SK-N-SH (cell line): Measurements from ENCODE around the gene CDIPT. TPM values are rescaled to one million over a fixed set of nuclear protein-coding genes. Genes with fewer than 3 reads are reported as not detected.

ENCODE experiments used
- CTCF ChIA-PET: fragments of 300-600, 350-600 bp; formaldehyde crosslinking; extraction: SDS; loops from one replicate; lab custom pipeline; 2021; lab: Yijun Ruan, JAX
- POLR2A ChIA-PET: fragments of 350-600 bp; sonication (Branson Sonifier 250); formaldehyde crosslinking; extraction: SDS; loops from one replicate; lab custom pipeline; 2020; ENCODE audit warnings: antibody characterized with exemption, inconsistent platforms; lab: Yijun Ruan, JAX
- DNase-seq: peaks from one replicate; pipeline ENCODE4 v3.0.0; 2012
- H2AFZ ChIP-seq: fragments of 200-600 bp; sonication (generic); 2 replicates; pipeline ENCODE4 v1.8.1; 2016; ENCODE audit warnings: antibody characterized with exemption, mild to moderate bottlenecking, low read depth
- H3F3A ChIP-seq: fragments of 200-600 bp; sonication (generic); replicated peaks from 2 replicates; pipeline ENCODE3; 2016; ENCODE audit warnings: antibody characterized with exemption, mild to moderate bottlenecking; ENCODE audit not compliant: insufficient read depth
- H3K27ac ChIP-seq, 2 experiments: fragments of 200-500 bp in 1 of 2; fragments of 200-600 bp in 1 of 2; sonication (Bioruptor generic) in 1 of 2; sonication (generic), shearing (Covaris generic) in 1 of 2; 2 replicates each; pipeline versions ENCODE4 v1.5.1 to v1.6.1; 2014 to 2016; ENCODE audit warnings: low read depth in 2 of 2, inconsistent platforms in 1 of 2, low read length in 1 of 2, mild to moderate bottlenecking in 1 of 2, mixed read lengths in 1 of 2
- H3K27me3 ChIP-seq: fragments of 200-600 bp; sonication (generic), shearing (Covaris generic); 2 replicates; pipeline ENCODE4 v1.6.1; 2016; ENCODE audit warnings: mixed run types; ENCODE audit not compliant: insufficient read depth
- H3K36me3 ChIP-seq, 2 experiments: fragments of 200-500 bp in 1 of 2; fragments of 200-600 bp in 1 of 2; sonication (Bioruptor generic) in 1 of 2; sonication (generic) in 1 of 2; replicated peaks in 1 of 2; 2 replicates each; pipeline versions ENCODE3 to v1.5.1; 2014 to 2016; ENCODE audit warnings: low read length in 1 of 2, mild to moderate bottlenecking in 1 of 2; ENCODE audit not compliant: insufficient read depth in 2 of 2, control insufficient read depth in 1 of 2
- H3K4me1 ChIP-seq, 2 experiments: fragments of 200-500 bp in 1 of 2; fragments of 200-600 bp in 1 of 2; sonication (Bioruptor generic) in 1 of 2; sonication (generic), shearing (Covaris generic) in 1 of 2; 2 replicates each; pipeline versions ENCODE4 v1.5.1 to v1.6.1; 2014 to 2016; ENCODE audit warnings: low read depth in 1 of 2, low read length in 1 of 2, mixed run types in 1 of 2; ENCODE audit not compliant: insufficient read depth in 2 of 2, control insufficient read depth in 1 of 2
- H3K4me2 ChIP-seq: fragments of 200-600 bp; sonication (generic), shearing (Covaris generic); 2 replicates; pipeline ENCODE4 v1.6.1; 2017; ENCODE audit warnings: mixed run types
- H3K4me3 ChIP-seq, 2 experiments: fragments of 200-500 bp in 1 of 2; fragments of 200-600 bp in 1 of 2; sonication (Bioruptor generic) in 1 of 2; sonication (generic), shearing (Covaris generic) in 1 of 2; 2 replicates each; pipeline versions ENCODE4 v1.5.1 to v1.8.1; 2014 to 2016; ENCODE audit warnings: low read depth in 2 of 2, inconsistent platforms in 1 of 2, low read length in 1 of 2, mild to moderate bottlenecking in 1 of 2, mixed read lengths in 1 of 2, moderate library complexity in 1 of 2
- H3K79me2 ChIP-seq: fragments of 200-600 bp; sonication (generic); 2 replicates; pipeline ENCODE4 v1.8.1; 2017; ENCODE audit warnings: mild to moderate bottlenecking; ENCODE audit not compliant: insufficient read depth
- H3K9ac ChIP-seq: fragments of 200-600 bp; sonication (generic); 2 replicates; pipeline ENCODE4 v1.6.1; 2017; ENCODE audit warnings: mixed run types
- H3K9me2 ChIP-seq: fragments of 200-600 bp; sonication (generic); 2 replicates; pipeline ENCODE4 v1.6.1; 2017; ENCODE audit warnings: mixed run types
- H3K9me3 ChIP-seq: fragments of 200-600 bp; sonication (generic); 2 replicates; pipeline ENCODE4 v1.6.1; 2017; ENCODE audit warnings: mixed run types, mild to moderate bottlenecking, moderate library complexity
- H4K20me1 ChIP-seq: fragments of 200-600 bp; sonication (generic); 2 replicates; pipeline ENCODE4 v1.6.1; 2017; ENCODE audit warnings: mild to moderate bottlenecking, mixed run types; ENCODE audit not compliant: insufficient read depth
- FOSL2 ChIP-seq: IDR thresholded peaks from 2 replicates; pipeline ENCODE4 v1.4.0; 2012; ENCODE audit warnings: low read depth, mild to moderate bottlenecking, moderate library complexity, borderline replicate concordance
- FOXJ3 ChIP-seq: sonication (generic); formaldehyde crosslinking; IDR thresholded peaks from 2 replicates; pipeline ENCODE4 v1.5.1; 2020; ENCODE audit warnings: mild to moderate bottlenecking, missing genetic modification reagents
- JUND ChIP-seq: IDR thresholded peaks from 2 replicates; pipeline ENCODE4 v1.4.0; 2012
- NFIC ChIP-seq: IDR thresholded peaks from 2 replicates; pipeline ENCODE4 v1.4.0; 2012; ENCODE audit warnings: borderline replicate concordance
- NRF1 ChIP-seq: IDR thresholded peaks from 2 replicates; pipeline ENCODE4 v1.6.1; 2012; ENCODE audit warnings: low read depth, mild to moderate bottlenecking, low read length
- POLR2AphosphoS5 ChIP-seq: IDR thresholded peaks from 2 replicates; pipeline ENCODE4 v1.6.1; 2012; ENCODE audit warnings: low read depth, low read length
- RAD21 ChIP-seq: IDR thresholded peaks from 2 replicates; pipeline ENCODE4 v1.6.1; 2012; ENCODE audit warnings: mild to moderate bottlenecking, low read length
- RCOR1 ChIP-seq: fragments of 150-350 bp; IDR thresholded peaks from 2 replicates; pipeline ENCODE4 v1.6.1; 2017; ENCODE audit warnings: antibody characterized with exemption, low read length
- RXRA ChIP-seq: IDR thresholded peaks from 2 replicates; pipeline ENCODE4 v1.4.0; 2012; ENCODE audit warnings: low read depth, mild to moderate bottlenecking, borderline replicate concordance
- TAF1 ChIP-seq: IDR thresholded peaks from 2 replicates; pipeline ENCODE4 v1.6.1; 2012; ENCODE audit warnings: low read depth, mild to moderate bottlenecking, low read length, moderate library complexity, borderline replicate concordance
- TCF12 ChIP-seq: IDR thresholded peaks from 2 replicates; pipeline ENCODE4 v1.4.0; 2012
- YY1 ChIP-seq: IDR thresholded peaks from 2 replicates; pipeline ENCODE4 v1.4.0; 2012; ENCODE audit warnings: low read depth, mild to moderate bottlenecking
- WGBS: methylation state at CpG from one replicate; pipeline ENCODE4 v1.1.6; 2017; ENCODE audit warnings: low lambda C conversion rate; 5-methylcytosine and 5-hydroxymethylcytosine counted together
- polyA plus RNA-seq, 3 experiments: library from polyadenylated mRNA; depleted of rRNA; stranded (reverse); fragments of >200 nt; gene quantifications; 2 replicates each; pipeline ENCODE4 v1.2.3, GENCODE V29; 2012
- TF ChIP-seq, protein P1 (sequence below): IDR thresholded peaks from 2 replicates; pipeline ENCODE4 v1.4.0; 2012; ENCODE audit warnings: low read depth, borderline replicate concordance
- TF ChIP-seq, protein P2 (sequence below): IDR thresholded peaks from 2 replicates; pipeline ENCODE4 v1.6.1; 2012; ENCODE audit warnings: mild to moderate bottlenecking, low read depth, low read length, moderate library complexity

The CDIPT gene
- polyA plus RNA-seq, 1 of the 3 experiments (the other 2 are of a cell fraction) = 90.7 TPM

DNA sequence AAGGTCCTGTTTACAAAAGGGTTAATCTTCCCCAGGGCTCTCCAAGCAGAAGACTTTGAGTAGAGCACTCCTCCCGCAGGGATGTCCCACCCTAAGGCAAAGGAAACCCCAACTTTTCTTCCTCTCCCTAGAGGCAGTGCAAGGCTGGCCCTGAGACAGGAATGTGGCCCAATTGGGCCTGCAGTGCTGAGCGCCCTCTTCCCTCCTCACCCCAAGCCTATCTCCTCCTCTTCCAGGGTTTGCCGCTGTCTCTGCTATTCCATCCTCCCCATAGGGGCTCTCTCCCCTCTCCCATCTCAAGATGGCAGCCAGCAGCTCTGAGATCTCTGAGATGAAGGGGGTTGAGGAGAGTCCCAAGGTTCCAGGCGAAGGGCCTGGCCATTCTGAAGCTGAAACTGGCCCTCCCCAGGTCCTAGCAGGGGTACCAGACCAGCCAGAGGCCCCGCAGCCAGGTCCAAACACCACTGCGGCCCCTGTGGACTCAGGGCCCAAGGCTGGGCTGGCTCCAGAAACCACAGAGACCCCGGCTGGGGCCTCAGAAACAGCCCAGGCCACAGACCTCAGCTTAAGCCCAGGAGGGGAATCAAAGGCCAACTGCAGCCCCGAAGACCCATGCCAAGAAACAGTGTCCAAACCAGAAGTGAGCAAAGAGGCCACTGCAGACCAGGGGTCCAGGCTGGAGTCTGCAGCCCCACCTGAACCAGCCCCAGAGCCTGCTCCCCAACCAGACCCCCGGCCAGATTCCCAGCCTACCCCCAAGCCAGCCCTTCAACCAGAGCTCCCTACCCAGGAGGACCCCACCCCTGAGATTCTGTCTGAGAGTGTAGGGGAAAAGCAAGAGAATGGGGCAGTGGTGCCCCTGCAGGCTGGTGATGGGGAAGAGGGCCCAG lies 50.0 kb downstream of the CDIPT start:
- H3K4me1 ChIP-seq = peaks cover 51 to 71% of the 10 kb centered on the region in 2 experiments
- H3K36me3 ChIP-seq = peaks cover 13 to 21% of the 10 kb centered on the region in 2 experiments
- H3K27ac ChIP-seq = peak overlapping the region; percentile 87 to 97; a peak in 3 of 4 replicates
- WGBS = 72% methylated on average over 7 of the region's 9 CpGs
- TF ChIP-seq RAD21 = no peak
- TF ChIP-seq YY1 = no peak; the same call in 1 of the 2 replicates
- no peak for TF ChIP-seq POLR2AphosphoS5
- TF ChIP-seq NRF1 = no peak
- no peak for TF ChIP-seq RCOR1
- TF ChIP-seq, protein P1, sequence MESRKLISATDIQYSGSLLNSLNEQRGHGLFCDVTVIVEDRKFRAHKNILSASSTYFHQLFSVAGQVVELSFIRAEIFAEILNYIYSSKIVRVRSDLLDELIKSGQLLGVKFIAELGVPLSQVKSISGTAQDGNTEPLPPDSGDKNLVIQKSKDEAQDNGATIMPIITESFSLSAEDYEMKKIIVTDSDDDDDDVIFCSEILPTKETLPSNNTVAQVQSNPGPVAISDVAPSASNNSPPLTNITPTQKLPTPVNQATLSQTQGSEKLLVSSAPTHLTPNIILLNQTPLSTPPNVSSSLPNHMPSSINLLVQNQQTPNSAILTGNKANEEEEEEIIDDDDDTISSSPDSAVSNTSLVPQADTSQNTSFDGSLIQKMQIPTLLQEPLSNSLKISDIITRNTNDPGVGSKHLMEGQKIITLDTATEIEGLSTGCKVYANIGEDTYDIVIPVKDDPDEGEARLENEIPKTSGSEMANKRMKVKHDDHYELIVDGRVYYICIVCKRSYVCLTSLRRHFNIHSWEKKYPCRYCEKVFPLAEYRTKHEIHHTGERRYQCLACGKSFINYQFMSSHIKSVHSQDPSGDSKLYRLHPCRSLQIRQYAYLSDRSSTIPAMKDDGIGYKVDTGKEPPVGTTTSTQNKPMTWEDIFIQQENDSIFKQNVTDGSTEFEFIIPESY = no peak
- no peak for TF ChIP-seq TCF12
- peak overlapping the region; percentile 80 for H3K9ac ChIP-seq
- H3K9me3 ChIP-seq = no peaks in the 10 kb centered on the region
- no peaks in the 10 kb centered on the region for H3K9me2 ChIP-seq
- no peak for DNase-seq
- H4K20me1 ChIP-seq = peaks cover 15% of the 10 kb centered on the region
- peaks cover 43% of the 10 kb centered on the region for H3F3A ChIP-seq
- CTCF ChIA-PET = interaction anchor here (1.0 to 3.1 kb wide), 5 partner anchors 10 to 113 kb away, joined by 3 to 14 read pairs (median 3); no protein-coding TSS in a partner anchor
- H3K4me3 ChIP-seq = peak overlapping the region; percentile 68 to 80
- H3K79me2 ChIP-seq = peaks cover 75% of the 10 kb centered on the region
- H3K4me2 ChIP-seq = peak overlapping the region; percentile 97
- POLR2A ChIA-PET = no interaction called here
- no peak overlapping the region for H2AFZ ChIP-seq
- no peaks in the 10 kb centered on the region for H3K27me3 ChIP-seq

DNA sequence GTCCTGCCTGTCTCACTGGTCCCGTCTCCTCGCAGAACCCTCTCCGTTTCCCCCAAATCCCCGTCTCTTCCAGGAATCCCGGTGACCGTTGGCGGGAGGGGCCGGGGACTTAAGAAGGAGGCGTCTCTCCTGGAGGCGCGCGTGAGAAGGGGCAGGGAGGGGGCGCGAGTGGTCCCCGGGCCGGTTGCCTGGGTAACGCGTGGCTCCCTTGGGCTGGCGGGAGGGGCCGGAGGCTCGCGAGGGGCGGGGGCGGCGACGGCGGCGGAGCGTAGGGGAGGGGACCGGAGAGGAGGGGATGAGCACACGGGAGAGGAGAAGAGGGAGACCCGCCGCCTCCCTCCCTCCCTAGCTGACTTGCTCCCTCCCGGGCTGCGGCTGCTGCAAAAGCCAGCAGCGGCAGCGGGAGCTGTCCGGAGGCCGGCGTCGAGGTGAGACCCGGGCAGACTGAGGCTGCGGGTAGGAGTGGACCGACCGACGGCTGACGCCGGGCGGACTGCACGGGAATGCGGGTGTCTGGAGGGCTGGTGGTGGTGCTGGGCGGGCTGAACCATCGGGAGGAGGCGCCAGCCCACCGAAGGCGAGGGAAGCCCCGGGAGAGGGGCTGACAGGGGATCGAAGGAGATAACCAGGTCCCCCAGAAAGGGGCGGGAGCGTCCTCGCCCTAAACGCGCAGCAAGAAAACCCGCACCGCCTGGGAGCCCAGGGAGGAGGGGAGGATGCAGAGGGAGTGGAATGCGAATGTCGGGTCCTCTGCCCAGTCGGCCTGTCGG lies 50.9 kb downstream of the CDIPT start, which contains the start of gene PRRT2:
Gene PRRT2 (plus strand): TSS at position 298 of the 770 bp plus-strand sequence. CDS start 862 bp downstream, outside the sequence.
- Histone ChIP-seq H2AFZ (peak within 1 kb of the TSS; percentile 72; the same call in 1 of the 2 replicates), H3K4me1 (peaks cover 47 to 73% of the 10 kb centered on the region in 2 experiments), H3K27me3 (no peaks in the 10 kb centered on the region), H3K79me2 (peaks cover 75% of the 10 kb centered on the region), H3K9me2 (no peaks in the 10 kb centered on the region), H4K20me1 (peaks cover 15% of the 10 kb centered on the region)
- POLR2A ChIA-PET = interaction anchor here (1.2 kb wide), 1 partner anchor 8 kb away, joined by 4 read pairs; the partner anchor contains the start of gene MVP
- CTCF ChIA-PET = interaction anchor here (1.0 to 3.1 kb wide), 8 partner anchors 9 to 220 kb away, joined by 3 to 14 read pairs (median 4); partner anchors contain the start of genes ASPHD1, SEZ6L2 and TLCD3B
- no peak for TF ChIP-seq FOXJ3 (CRISPR knock-in tag)
- no peak for TF ChIP-seq FOSL2
- no peak for TF ChIP-seq TAF1
- TF ChIP-seq NFIC = no peak
- TF ChIP-seq, protein P2, sequence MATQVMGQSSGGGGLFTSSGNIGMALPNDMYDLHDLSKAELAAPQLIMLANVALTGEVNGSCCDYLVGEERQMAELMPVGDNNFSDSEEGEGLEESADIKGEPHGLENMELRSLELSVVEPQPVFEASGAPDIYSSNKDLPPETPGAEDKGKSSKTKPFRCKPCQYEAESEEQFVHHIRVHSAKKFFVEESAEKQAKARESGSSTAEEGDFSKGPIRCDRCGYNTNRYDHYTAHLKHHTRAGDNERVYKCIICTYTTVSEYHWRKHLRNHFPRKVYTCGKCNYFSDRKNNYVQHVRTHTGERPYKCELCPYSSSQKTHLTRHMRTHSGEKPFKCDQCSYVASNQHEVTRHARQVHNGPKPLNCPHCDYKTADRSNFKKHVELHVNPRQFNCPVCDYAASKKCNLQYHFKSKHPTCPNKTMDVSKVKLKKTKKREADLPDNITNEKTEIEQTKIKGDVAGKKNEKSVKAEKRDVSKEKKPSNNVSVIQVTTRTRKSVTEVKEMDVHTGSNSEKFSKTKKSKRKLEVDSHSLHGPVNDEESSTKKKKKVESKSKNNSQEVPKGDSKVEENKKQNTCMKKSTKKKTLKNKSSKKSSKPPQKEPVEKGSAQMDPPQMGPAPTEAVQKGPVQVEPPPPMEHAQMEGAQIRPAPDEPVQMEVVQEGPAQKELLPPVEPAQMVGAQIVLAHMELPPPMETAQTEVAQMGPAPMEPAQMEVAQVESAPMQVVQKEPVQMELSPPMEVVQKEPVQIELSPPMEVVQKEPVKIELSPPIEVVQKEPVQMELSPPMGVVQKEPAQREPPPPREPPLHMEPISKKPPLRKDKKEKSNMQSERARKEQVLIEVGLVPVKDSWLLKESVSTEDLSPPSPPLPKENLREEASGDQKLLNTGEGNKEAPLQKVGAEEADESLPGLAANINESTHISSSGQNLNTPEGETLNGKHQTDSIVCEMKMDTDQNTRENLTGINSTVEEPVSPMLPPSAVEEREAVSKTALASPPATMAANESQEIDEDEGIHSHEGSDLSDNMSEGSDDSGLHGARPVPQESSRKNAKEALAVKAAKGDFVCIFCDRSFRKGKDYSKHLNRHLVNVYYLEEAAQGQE = peak; percentile 70
- no peak for TF ChIP-seq RCOR1
- TF ChIP-seq RXRA = no peak
- TF ChIP-seq TCF12 = no peak
- no peak for TF ChIP-seq JUND
- TF ChIP-seq, all 33 proteins: peak for 1
- H3K27ac ChIP-seq = peak within 1 kb of the TSS; percentile 87 to 97
- H3F3A ChIP-seq = peaks cover 48% of the 10 kb centered on the region
- WGBS = 4% methylated on average over 34 of the region's 69 CpGs
- peaks cover 13 to 18% of the 10 kb centered on the region in 2 experiments for H3K36me3 ChIP-seq
- peak; percentile 86 for DNase-seq
- H3K4me2 ChIP-seq = peak within 1 kb of the TSS; percentile 97
- H3K4me3 ChIP-seq = peak within 1 kb of the TSS; percentile 68 to 80
- no peaks in the 10 kb centered on the region for H3K9me3 ChIP-seq
- H3K9ac ChIP-seq = peak within 1 kb of the TSS; percentile 80
